IPS-15b (cell line): ENCODE results near the gene RUNX1.

Source experiments
- H3K27me3 ChIP-seq: one replicate; pipeline ENCODE4 v1.6.1; 2013; ENCODE audit warnings: low read length; ENCODE audit not compliant: control insufficient read depth, insufficient read depth
- H3K36me3 ChIP-seq: one replicate; pipeline ENCODE4 v1.6.1; 2013; ENCODE audit warnings: low read length; ENCODE audit not compliant: control insufficient read depth, insufficient read depth
- H3K4me1 ChIP-seq: one replicate; pipeline ENCODE4 v1.6.1; 2013; ENCODE audit warnings: mild to moderate bottlenecking, low read length; ENCODE audit not compliant: control insufficient read depth, insufficient read depth
- H3K4me3 ChIP-seq: one replicate; pipeline ENCODE4 v1.5.1; 2013; ENCODE audit warnings: low read depth, low read length
- H3K9ac ChIP-seq: one replicate; pipeline ENCODE4 v1.6.1; 2013; ENCODE audit warnings: low read depth, mild to moderate bottlenecking, low read length
- H3K9me3 ChIP-seq: one replicate; pipeline ENCODE4 v1.6.1; 2013; ENCODE audit warnings: mild to moderate bottlenecking, low read length; ENCODE audit not compliant: control insufficient read depth, insufficient read depth

RUNX1 gene

GRCh38 chr21:35044128-35044527 lies 5.0 kb downstream of the RUNX1 start:
- Histone ChIP-seq H3K27me3 (peaks cover 2% of the 10 kb centered on the region), H3K9me3 (no peaks in the 10 kb centered on the region), H3K4me1 (no peaks in the 10 kb centered on the region), H3K36me3 (no peaks in the 10 kb centered on the region), H3K4me3 (no peak overlapping the region), H3K9ac (no peak overlapping the region)

GRCh38 chr21:35043549-35043948 lies 5.6 kb downstream of the RUNX1 start:
- Histone ChIP-seq H3K27me3 (peaks cover 2% of the 10 kb centered on the region), H3K4me3 (no peak overlapping the region), H3K9ac (no peak overlapping the region), H3K36me3 (no peaks in the 10 kb centered on the region), H3K4me1 (no peaks in the 10 kb centered on the region), H3K9me3 (no peaks in the 10 kb centered on the region)

- Histone ChIP-seq H3K4me1 (no peaks in the 10 kb centered on the region), H3K4me3 (no peak overlapping the region), H3K9me3 (no peaks in the 10 kb centered on the region), H3K27me3 (peaks cover 2% of the 10 kb centered on the region), H3K9ac (no peak overlapping the region), H3K36me3 (no peaks in the 10 kb centered on the region)
Measured at GRCh38 chr21:35042836-35043235, 6.3 kb downstream of the RUNX1 start.

- H3K27me3 ChIP-seq: peaks cover 2% of the 10 kb centered on the region
- no peak overlapping the region for H3K9ac ChIP-seq
- H3K36me3 ChIP-seq: no peaks in the 10 kb centered on the region
- H3K9me3 ChIP-seq: no peaks in the 10 kb centered on the region
- H3K4me3 ChIP-seq: no peak overlapping the region
- no peaks in the 10 kb centered on the region for H3K4me1 ChIP-seq
Measured at GRCh38 chr21:35041881-35042280, 7.2 kb downstream of the RUNX1 start.

GRCh38 chr21:35041122-35041521 lies 8.0 kb downstream of the RUNX1 start:
- Histone ChIP-seq H3K4me3 (no peak overlapping the region), H3K9me3 (no peaks in the 10 kb centered on the region), H3K9ac (no peak overlapping the region), H3K36me3 (no peaks in the 10 kb centered on the region), H3K4me1 (no peaks in the 10 kb centered on the region), H3K27me3 (peaks cover 2% of the 10 kb centered on the region)

- Histone ChIP-seq H3K27me3 (peaks cover 2% of the 10 kb centered on the region), H3K4me1 (no peaks in the 10 kb centered on the region), H3K4me3 (no peak overlapping the region), H3K9me3 (no peaks in the 10 kb centered on the region), H3K36me3 (no peaks in the 10 kb centered on the region), H3K9ac (no peak overlapping the region)
Measured at GRCh38 chr21:35039595-35040289, 9.4 kb downstream of the RUNX1 start.

- Histone ChIP-seq H3K9me3 (no peaks in the 10 kb centered on the region), H3K9ac (no peak overlapping the region), H3K36me3 (no peaks in the 10 kb centered on the region)
Measured at GRCh38 chr21:35038772-35039319, 10.3 kb downstream of the RUNX1 start.

GRCh38 chr21:35037384-35037765 lies 11.7 kb downstream of the RUNX1 start:
- Histone ChIP-seq H3K36me3 (no peaks in the 10 kb centered on the region), H3K4me1 (no peaks in the 10 kb centered on the region), H3K9me3 (no peaks in the 10 kb centered on the region), H3K27me3 (no peaks in the 10 kb centered on the region), H3K9ac (no peak overlapping the region), H3K4me3 (no peak overlapping the region)

More at GRCh38 chr21:35038772-35039319, 10.3 kb downstream of the RUNX1 start:
- no peaks in the 10 kb centered on the region for H3K4me1 ChIP-seq
- H3K4me3 ChIP-seq: no peak overlapping the region
- H3K27me3 ChIP-seq: no peaks in the 10 kb centered on the region

- Histone ChIP-seq H3K4me1 (no peaks in the 10 kb centered on the region), H3K4me3 (no peak overlapping the region), H3K9me3 (no peaks in the 10 kb centered on the region), H3K36me3 (no peaks in the 10 kb centered on the region), H3K9ac (no peak overlapping the region), H3K27me3 (no peaks in the 10 kb centered on the region)
Measured at GRCh38 chr21:35036465-35037383, 12.4 kb downstream of the RUNX1 start.

- Histone ChIP-seq H3K27me3 (no peaks in the 10 kb centered on the region), H3K9me3 (no peaks in the 10 kb centered on the region), H3K36me3 (no peaks in the 10 kb centered on the region), H3K4me3 (no peak overlapping the region), H3K9ac (no peak overlapping the region), H3K4me1 (no peaks in the 10 kb centered on the region)
Measured at GRCh38 chr21:35035581-35035980, 13.5 kb downstream of the RUNX1 start.

- H3K9ac ChIP-seq: no peak overlapping the region
- H3K27me3 ChIP-seq: no peaks in the 10 kb centered on the region
- H3K4me1 ChIP-seq: no peaks in the 10 kb centered on the region
- no peak overlapping the region for H3K4me3 ChIP-seq
- no peaks in the 10 kb centered on the region for H3K9me3 ChIP-seq
- H3K36me3 ChIP-seq: no peaks in the 10 kb centered on the region
Measured at GRCh38 chr21:35035116-35035515, 14.0 kb downstream of the RUNX1 start.
